GM19099 (cell line): Measurements from ENCODE around the gene GNAQ.

Experiments used
- POLR2A ChIP-seq: IDR thresholded peaks from 3 replicates; pipeline ENCODE4 v1.6.1; 2011; ENCODE audit warnings: low read depth; ENCODE audit not compliant: insufficient read length; ENCODE audit errors: extremely low read depth

GNAQ gene

GRCh38 chr9:78031444-78031892 is at the start of gene GNAQ:
GNAQ (minus strand) TSS chr9:78031811; CDS start chr9:78031235, 576 bp downstream.
- TF ChIP-seq POLR2A: no peak

DNA sequence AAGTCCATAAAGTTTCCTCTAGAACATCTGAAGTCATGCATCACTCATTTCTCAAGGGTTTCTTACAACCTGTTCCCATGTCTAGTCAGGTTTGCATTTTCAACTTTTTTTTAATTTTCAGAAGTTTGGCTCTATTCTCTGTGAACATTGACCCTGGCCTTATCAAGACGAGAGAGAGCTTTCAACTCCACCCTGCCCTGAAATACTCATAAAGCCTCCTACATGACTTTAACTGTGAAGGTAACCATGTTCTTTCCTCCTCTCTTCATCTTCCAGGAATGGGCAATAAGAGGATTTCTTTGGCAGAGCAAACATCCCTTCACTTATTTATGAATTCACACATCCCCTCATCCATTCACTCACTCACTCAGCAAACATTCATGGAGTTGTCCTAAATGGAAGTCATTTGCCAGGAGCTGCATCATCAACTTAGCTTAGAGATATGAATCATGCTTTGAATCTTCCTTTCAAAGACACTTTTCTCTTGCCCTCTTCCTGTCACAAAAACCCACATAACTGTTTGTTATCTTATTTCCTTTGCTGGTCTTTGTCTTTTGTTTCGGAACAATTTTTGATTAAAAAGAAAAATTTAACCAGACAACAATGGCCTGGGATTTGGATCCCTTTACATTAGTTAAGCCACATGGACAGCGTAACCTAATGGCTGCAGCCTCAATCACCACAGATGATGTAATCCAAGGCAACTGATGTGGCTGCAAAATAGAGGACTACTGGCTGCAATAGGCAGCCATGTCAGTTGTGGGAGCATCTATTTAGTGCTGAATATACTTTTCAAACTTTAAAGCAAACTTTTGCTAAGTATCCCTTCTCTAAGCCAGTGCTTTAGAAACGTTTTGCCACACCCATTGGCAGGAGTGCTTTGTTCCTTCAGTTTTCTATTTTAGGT is 43.0 kb upstream of the GNAQ start:
- TF ChIP-seq POLR2A: no peak

- no peak for TF ChIP-seq POLR2A
These were observed 42.1 kb upstream of the GNAQ start for GRCh38 chr9:78073722-78074121.

GRCh38 chr9:78072586-78073199 is 41.1 kb upstream of the GNAQ start:
- no peak for TF ChIP-seq POLR2A

- no peak for TF ChIP-seq POLR2A
These were observed 38.9 kb upstream of the GNAQ start for GRCh38 chr9:78070521-78070920.

DNA sequence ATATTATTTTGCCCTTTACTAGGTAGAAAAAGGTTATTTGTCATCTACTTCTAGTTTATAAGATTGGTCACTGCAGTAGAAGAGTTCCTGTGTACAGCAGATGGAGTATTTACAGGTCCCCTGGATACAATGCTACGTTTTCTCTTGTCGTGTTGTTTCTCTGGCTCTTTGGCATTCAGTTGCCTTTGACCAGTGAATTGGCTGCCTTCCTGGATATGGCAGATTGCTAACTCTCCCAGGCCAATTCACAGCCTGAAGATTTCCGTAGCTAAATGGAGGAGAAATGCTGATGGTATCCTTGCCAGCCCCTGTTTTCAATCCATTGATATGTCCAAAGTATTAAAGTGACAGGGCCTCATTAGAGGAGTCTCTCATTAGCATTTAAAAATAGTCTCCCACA is 32.5 kb upstream of the GNAQ start:
- TF ChIP-seq POLR2A: no peak

GRCh38 chr9:78062710-78063109 is 31.1 kb upstream of the GNAQ start:
- TF ChIP-seq POLR2A: no peak

DNA sequence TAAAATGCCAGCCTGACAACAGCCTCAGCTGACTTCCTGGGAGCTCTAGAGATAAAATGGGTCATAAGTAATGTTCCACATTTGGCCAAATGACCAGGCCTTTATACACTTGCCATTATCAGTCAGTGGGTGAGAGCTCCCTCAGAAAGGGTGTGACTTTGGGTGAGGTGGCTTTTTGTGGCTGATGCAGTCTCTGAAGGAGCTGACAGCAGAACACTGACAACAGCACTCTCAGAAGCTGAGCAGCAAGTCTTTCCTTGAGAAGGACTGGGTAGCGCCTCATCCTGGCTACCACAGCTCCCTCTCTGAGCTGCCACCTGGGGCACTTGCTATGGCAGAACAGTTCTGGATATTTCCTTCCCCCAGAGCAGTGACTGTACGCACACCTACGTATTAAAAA is 22.0 kb upstream of the GNAQ start:
- no peak for TF ChIP-seq POLR2A

GRCh38 chr9:78050421-78050820 is 18.8 kb upstream of the GNAQ start:
- no peak for TF ChIP-seq POLR2A

- no peak for TF ChIP-seq POLR2A
These were observed 17.9 kb upstream of the GNAQ start for GRCh38 chr9:78049484-78049883.

DNA sequence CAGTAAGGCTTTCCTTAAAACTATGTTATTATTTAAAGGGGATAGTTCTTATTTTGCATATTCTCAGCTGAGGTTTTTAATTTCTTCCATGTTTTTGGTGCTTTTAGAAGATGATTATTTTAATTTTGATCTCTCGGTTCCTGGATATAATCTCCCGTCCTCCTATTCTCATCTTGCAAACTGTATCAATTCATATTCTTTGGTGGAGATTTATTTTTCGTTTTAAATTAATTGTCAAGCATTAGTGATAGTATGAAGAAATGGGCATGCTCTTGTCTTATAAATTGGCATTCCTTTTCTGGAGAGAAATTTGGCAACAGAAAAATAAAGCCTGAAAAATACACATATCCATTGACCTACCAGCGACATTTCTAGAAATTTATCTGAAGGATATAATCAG is 15.5 kb upstream of the GNAQ start:
- no peak for TF ChIP-seq POLR2A

DNA sequence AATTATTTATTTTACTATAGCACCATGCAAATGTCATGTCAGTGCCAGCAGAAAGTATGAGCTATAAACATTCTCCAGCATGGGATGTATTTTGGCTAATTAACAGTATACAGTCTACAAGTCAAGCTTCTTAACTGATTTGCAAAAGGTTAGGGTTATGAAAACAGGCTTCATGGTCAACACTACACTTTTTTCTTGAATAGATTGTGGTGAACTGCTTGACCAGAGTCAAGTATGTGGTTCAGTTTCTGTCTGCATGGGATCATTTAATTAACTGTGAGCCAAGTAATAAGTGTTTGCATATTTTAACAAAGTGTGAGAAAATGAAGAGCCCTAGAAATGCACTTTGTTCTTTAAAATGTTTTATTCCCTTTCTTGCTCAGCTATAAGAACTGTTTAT is 14.5 kb upstream of the GNAQ start:
- no peak for TF ChIP-seq POLR2A

DNA sequence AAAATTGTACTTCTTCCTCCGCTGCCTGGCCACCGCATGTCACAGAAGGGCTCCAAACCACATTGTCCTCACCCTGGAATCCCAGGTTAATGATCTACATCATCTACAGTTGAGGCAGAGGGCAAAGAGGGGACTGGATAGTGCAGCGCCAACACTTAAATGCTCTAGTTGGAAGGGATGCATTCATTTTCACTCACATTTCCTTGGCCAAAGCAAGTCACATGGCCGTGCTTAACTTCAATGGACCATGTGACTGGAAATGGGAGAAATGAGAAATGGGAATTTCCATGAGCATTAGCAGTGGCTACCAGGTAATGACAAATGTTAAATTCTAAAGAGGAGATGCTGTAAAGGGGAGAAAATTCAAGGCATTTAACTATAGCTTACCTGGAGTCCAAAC is 13.3 kb upstream of the GNAQ start:
- TF ChIP-seq POLR2A: no peak

- TF ChIP-seq POLR2A: no peak
These were observed 12.6 kb upstream of the GNAQ start for GRCh38 chr9:78044189-78044588.

GRCh38 chr9:78041971-78042370 is 10.4 kb upstream of the GNAQ start:
- TF ChIP-seq POLR2A: no peak

DNA sequence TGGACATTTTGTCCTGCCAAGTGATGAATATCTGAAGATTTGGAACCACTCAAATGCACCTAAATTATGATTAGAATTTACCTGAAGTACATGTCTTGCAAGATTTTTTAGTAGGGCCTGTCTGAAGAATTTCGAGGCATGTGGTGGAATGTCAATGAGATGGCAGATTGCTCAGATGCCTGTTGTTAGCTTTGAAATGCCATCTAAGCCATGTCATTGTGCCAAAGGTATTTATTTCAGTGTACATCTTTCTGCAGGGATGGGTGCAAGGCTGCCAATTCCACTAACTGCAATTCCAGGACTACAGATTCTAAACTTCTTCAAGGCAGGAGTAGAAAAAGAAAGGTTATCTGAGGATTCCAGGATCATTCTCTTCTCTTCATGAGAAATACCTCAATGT is 9.1 kb upstream of the GNAQ start:
- TF ChIP-seq POLR2A: no peak
